Measurements from ENCODE around the gene WNT3A.
"Not testable (repeated sequence)": the region's sequence is repeated elsewhere in the genome, so short reads cannot be mapped to it uniquely, and the experiment has no call there.

WNT3A gene

DNA sequence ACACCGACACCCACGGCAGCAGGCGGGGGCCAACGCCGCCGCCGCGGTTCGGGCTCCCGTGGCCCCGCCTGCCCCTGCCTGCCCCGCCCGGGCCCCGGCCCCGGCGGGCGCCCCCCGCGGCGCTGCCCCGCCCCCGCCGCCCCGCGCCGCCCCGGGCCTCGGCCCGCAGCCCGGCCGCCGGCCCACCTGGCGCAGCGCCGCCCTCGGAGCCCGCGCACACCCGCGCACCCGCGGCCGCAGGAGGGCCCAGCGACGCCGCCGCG, at the start of gene WNT3A:
TSS of gene WNT3A (plus strand) at position 213 of the 263 bp plus-strand sequence. CDS start 131 bp downstream, outside the sequence.
- DNase-seq, result no peak

- no peak for DNase-seq
These were observed 48.0 kb upstream of the WNT3A start for GRCh38 chr1:227958617-227959324.

DNA sequence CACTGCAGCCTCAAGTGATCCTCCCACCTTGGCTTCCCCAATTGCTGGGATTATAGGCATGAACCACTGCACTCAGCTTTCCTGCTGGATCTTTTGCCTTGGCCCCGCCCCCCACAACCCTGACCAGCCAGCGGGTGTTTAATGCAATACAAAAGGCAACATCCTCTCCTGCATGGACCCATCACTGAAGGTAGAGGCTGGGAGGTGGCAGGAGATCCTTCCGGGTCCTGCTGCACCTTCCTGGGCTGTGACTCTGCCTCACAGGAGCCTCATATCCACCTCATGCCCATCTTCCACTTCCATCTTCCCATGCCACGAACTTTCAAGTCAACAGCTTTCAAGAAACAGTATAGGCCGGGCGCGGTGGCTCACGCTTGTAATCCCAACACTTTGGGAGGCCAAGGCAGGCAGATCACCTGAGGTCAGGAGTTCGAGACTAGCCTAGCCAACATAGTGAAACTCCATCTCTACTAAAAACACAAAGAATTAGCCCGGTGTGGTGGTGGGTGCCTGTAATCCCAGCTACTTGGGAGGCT, 47.4 kb upstream of the WNT3A start:
- DNase-seq, result no peak

DNA sequence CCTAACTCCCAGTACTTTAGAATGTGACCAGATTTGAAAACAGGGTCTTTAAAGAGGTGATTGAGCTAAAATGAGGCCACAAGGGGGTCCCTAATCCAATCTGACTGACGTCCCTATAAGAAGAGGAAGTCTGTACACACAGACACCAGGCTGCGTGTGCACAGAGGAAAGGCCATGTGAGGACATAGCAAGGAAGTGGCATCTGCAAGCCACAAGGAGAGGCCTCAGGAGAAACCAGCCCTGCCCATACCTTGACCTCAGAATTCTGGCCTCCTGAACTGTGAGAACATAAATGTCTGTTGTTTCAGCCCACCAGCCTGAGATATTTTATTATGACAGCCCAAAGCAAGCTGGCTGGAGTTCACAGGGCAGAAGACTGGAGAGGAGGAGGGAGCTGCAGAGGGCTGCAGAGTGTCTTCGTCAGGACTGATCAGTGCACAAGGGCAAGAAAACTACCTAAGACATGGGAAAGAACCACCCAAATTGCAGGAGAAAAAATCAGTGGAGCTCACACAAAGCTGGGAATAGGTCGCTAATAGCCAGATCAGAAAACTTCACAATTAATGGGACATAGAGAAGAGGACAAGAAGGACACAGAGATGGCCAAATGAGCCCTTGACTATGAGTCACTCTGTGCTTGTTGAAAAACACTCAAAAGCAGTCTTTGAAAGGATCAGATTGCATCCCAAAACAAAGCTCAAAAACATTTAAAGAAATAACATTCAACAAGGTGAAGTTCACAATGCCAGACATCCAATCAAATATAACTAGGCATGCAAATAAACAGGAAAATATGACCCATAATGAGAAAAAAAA, 44.9 kb upstream of the WNT3A start:
- DNase-seq, result peak in 1 of 2 donors; percentile 27

DNA sequence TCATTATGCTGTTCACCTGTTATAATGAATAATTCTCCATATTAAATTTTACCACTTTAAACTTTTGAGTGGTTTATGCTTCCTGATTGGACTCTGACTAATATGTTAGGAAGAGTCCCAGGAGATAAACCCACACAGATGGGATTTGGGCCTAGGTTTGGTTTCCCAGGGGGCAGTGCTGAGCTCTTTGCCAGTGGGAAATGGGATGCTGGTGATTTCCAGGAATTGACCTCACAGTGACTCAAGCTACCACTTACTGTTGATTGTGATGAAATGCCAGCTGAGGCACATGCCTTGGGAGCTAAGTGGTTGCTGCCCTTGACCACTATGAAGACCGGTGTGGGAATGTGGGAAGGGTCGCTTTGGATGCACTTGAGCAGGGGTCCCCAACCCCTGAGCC, 40.1 kb upstream of the WNT3A start:
- DNase-seq, result not testable (repeated sequence)

- DNase-seq, result not testable (repeated sequence)
These were observed 39.0 kb upstream of the WNT3A start for GRCh38 chr1:227967815-227968214.

- DNase-seq, result not testable (repeated sequence)
These were observed 36.5 kb upstream of the WNT3A start for GRCh38 chr1:227970076-227970995.

DNA sequence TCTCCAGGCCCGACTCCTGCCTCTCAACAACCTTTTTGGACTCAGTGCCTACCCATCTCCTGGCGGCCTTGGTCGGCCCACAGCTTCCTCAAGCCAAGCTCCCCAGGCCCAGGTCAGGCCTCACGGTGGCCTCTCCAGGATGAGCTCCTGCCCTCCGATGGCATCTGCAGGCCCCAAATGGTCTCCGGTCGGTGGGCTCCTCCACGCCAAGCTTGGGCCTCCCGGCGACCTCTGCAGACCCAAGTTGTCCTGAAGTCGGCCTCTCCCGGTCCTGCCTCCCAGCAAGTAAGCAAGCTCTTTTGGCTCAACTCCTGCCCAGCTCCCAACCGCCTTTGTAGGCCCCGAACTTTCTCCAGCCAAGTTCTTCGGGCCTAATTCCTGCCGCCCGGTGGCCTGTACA, 35.6 kb upstream of the WNT3A start:
- not testable (repeated sequence) for DNase-seq

GRCh38 chr1:227971643-227972282, 35.0 kb upstream of the WNT3A start:
- not testable (repeated sequence) for DNase-seq

DNA sequence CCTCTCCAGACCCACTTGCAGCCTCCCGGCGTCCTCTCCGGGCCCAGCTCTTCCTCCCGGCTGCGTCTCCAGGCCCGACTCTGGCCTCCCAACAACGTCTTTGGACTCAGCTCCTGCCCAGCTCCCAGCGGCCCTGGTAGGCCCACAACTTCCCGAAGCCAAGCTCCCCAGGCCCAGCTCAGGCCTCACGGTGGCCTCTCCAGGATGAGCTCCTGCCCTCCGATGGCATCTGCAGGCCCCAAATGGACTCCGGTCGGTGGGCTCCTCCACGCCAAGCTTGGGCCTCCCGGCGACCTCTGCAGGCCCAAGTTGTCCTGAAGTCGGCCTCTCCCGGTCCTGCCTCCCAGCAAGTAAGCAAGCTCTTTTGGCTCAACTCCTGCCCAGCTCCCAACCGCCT, 34.5 kb upstream of the WNT3A start:
- DNase-seq, result not testable (repeated sequence)

GRCh38 chr1:227972843-227973374, 33.9 kb upstream of the WNT3A start:
- DNase-seq, result not testable (repeated sequence)

DNA sequence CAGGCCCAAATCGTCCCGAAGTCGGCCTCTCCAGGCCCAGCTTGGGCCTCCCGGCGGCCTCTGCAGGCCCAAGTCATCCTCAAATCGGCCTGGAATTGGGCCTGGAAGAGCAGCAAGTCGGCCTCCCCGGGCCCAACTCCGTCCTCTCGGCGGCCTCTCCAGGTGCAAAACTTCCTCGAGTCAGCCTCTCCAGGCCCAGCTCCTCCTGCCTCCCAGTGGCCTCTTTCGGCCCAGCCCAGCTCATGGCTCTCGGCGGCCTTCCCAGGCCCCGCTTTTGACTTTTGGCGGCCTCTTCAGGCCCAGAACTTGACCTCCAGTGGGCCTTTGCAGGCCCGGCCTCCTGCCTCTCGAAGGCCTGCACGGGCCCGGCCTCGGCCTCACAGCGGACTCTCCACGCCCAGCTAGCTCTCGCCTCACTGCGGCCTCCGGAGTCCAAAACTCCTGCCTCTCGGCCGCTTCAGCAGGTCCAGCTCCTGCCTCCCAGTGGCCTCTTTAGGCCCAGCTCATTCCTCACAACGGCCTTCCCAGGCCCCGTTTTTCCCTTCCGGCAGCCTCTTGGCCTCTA, 33.0 kb upstream of the WNT3A start:
- not testable (repeated sequence) for DNase-seq

DNA sequence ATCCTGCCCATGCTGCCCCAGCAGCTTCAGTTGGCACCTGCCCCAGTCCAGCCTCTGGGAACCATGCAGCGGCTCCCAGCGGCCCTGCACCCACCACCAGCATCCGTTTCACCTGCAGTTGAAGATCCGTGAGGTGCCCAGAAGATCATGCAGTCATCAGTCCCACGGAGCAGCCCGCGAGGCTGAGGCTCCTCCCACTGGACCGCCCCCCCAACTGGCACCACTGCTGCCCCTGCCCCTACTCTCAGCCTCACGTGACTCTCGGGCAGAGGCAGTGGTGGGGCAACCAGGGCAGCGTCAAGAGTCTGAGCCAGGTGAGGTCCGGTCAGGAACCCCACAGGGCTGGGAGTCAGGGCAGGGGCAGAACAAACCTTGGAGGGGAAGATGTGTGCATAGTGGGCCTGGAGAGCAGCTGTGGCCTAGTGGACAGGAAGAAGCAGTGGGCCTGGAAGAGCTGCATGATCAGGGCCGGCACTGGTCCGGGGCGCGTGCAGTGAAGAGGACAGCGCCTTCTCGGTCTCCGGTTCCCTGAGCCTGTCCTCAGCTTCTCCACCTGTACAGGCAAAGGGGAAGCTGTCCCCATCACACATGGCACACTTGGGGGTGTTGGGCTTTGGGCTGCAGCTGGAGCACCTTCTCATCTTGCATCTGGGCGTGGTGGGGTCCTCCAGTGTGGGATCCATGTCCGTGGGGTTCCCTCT, 31.1 kb upstream of the WNT3A start:
- DNase-seq, result not testable (repeated sequence)

DNA sequence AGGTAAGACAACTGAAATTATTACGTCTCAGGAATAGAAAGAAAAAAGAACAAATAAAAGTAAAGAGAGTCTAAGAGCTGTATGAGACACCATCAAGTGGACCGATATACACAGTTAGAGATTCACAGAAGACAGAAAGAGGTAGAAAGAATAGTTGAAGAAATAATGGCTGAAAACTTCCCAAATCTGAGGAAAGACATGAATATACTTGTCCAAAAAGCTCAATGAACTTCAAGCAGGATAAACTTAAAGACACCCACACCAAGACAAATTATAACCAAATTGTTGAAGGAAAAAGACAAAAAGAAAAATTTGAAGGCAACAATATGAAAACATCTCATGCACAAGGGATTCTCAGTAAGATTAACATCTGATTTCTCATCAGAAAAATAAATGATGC, 19.6 kb upstream of the WNT3A start:
- no peak for DNase-seq

- DNase-seq, result no peak
These were observed 12.0 kb upstream of the WNT3A start for GRCh38 chr1:227994632-227995300.

GRCh38 chr1:227996187-227996950, 10.4 kb upstream of the WNT3A start:
- no peak for DNase-seq

- no peak for DNase-seq
These were observed 8.3 kb upstream of the WNT3A start for GRCh38 chr1:227998374-227999055.

DNA sequence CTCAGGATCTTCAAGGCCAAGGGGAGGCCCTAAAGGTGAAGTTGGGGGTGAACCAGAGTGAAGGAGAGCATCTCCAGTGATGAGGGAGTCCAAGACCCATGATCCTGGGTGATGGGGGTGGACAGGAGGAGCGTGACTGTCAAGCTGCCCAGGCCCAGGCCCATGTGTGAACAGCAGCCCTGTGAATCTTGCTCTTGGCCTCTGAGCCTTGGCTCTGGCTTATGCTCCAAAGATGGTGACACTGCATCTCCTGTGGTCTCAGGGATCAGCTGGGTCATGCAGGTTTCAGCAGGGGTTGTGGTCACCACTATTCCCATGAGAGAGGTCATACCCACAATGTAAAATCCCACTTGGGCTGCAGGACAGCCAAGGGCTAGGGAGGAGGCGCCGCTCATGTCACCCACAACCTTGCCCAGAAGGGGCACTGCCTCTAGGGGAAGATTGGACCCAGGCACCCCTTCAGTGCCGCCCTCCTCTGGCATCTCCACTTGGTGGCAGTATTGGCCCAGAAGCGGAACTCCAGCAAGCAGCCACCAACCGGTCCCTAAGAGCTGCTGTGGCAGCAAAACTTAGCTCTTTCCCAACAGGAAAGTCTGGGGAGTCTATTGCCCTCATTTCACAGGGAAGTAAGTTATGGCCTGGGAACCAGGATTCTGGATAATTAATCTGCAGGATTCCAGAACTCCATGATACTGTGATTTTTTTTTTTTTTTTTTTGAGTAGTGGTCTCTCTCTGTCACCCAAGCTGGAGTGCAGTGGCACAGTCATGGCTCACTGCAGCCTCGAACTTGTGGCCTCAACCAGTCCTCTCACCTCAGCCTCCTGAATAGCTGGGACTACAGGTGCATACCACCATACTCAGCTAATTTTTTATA, 7.5 kb upstream of the WNT3A start:
- DNase-seq, result peak; percentile 34 to 81

All from bone marrow (tissue), 2 donors.